HG03442 (cell line): ENCODE data around the gene ZNF672.
"Not testable (repeated sequence)": the region's sequence is repeated elsewhere in the genome, so short reads cannot be mapped to it uniquely, and the experiment has no call there.

Source experiments
- ATAC-seq: cut with Tn5 transposase; IDR thresholded peaks from one replicate; pipeline ENCODE4 v1.9.1; 2021; ENCODE audit warnings: mild to moderate bottlenecking, moderate library complexity; ENCODE audit not compliant: unreplicated experiment

The ZNF672 gene

GRCh38 chr1:248837781-248838356 is at the start of gene ZNF672:
Gene ZNF672, plus strand, starts transcription at chr1:248838224. Its CDS starts 9,051 bp downstream, at chr1:248847275.
- ATAC-seq = peak; percentile 82

GRCh38 chr1:248788327-248788726 is 49.7 kb upstream of the ZNF672 start:
- no peak for ATAC-seq

- ATAC-seq = not testable (repeated sequence)
These were observed 48.7 kb upstream of the ZNF672 start for GRCh38 chr1:248789337-248789736.

GRCh38 chr1:248790456-248790855 is 47.6 kb upstream of the ZNF672 start:
- no peak for ATAC-seq

GRCh38 chr1:248791010-248791409 is 47.0 kb upstream of the ZNF672 start:
- no peak for ATAC-seq

- peak; percentile 32 for ATAC-seq
These were observed 45.7 kb upstream of the ZNF672 start for GRCh38 chr1:248792342-248792741.

GRCh38 chr1:248793592-248793991 is 44.4 kb upstream of the ZNF672 start:
- peak; percentile 96 for ATAC-seq

- ATAC-seq = not testable (repeated sequence)
These were observed 43.4 kb upstream of the ZNF672 start for GRCh38 chr1:248794663-248795062.

- ATAC-seq = no peak
These were observed 39.2 kb upstream of the ZNF672 start for GRCh38 chr1:248798791-248799190.

GRCh38 chr1:248800459-248800858 is 37.6 kb upstream of the ZNF672 start:
- ATAC-seq = no peak

GRCh38 chr1:248802454-248802853 is 35.6 kb upstream of the ZNF672 start:
- no peak for ATAC-seq

GRCh38 chr1:248803501-248803900 is 34.5 kb upstream of the ZNF672 start:
- ATAC-seq = not testable (repeated sequence)

- peak; percentile 88 for ATAC-seq
These were observed 33.0 kb upstream of the ZNF672 start for GRCh38 chr1:248804771-248805681.

GRCh38 chr1:248805876-248806275 is 32.1 kb upstream of the ZNF672 start:
- no peak for ATAC-seq

GRCh38 chr1:248807067-248807737 is 30.8 kb upstream of the ZNF672 start:
- peak; percentile 66 for ATAC-seq

- ATAC-seq = no peak
These were observed 29.1 kb upstream of the ZNF672 start for GRCh38 chr1:248808876-248809275.

- ATAC-seq = no peak
These were observed 27.9 kb upstream of the ZNF672 start for GRCh38 chr1:248810000-248810726.

GRCh38 chr1:248810727-248811513 is 27.1 kb upstream of the ZNF672 start:
- ATAC-seq = no peak

GRCh38 chr1:248811514-248812490 is 26.2 kb upstream of the ZNF672 start:
- ATAC-seq = no peak
